B cell (primary cell): Measurements from ENCODE around the gene ABR.

Source experiments
- EZH2 ChIP-seq: IDR thresholded peaks from 2 replicates; pipeline ENCODE4 v1.6.1; 2012; ENCODE audit warnings: borderline replicate concordance, low read depth, mild to moderate bottlenecking, moderate library complexity, low read length; ENCODE audit not compliant: insufficient read depth, poor library complexity, severe bottlenecking
- TF ChIP-seq, protein P1 (sequence below): fragments of 200-600 bp; IDR thresholded peaks from one replicate; pipeline ENCODE4 v1.8.0; 2022; ENCODE audit warnings: antibody characterized with exemption, mild to moderate bottlenecking

DNA sequence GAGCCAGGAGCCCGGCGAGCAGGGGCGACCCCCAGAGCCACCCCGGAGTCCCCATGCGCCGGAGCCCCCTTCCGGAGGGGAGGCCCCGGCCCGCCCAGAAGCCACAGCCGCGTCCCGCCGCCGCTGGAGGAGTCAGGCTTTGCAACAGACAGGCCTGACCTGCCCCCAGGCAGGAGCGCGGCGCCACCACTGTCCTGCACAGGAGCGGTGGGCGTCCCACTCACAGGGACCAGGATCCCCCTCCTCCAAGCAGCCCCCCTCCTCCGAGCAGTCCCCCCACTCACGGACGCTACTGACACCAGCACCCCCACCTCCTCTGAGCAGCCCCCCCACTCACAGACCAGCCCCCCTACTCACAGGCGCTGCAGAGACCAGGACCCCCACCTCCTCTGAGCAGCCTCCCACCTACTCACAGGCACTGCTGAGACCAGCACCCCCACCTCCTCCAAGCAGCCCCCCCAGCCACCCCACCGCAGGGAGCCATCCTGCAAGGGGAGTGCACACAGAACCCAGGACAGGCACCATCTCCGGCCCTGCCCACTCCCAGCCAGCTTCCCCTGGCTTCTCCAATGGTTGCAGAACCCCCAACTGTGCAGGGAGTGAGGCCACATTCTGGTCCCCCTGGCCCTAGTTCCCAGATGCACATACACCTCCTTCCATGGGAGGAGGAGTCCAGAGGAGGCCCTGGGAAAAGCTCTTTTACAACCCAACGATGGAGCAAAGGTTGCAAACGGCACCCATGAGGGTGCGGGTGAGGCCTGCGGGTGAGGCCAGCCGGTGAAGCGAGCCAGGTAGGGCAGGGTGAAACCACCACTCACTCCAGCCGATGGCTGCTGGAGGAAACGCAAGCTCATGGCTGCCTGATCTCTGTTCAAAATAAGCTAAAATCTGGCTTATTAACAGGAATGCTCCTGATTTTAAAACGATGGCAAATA is 69.9 kb downstream of the ABR start:
- TF ChIP-seq, protein P1, sequence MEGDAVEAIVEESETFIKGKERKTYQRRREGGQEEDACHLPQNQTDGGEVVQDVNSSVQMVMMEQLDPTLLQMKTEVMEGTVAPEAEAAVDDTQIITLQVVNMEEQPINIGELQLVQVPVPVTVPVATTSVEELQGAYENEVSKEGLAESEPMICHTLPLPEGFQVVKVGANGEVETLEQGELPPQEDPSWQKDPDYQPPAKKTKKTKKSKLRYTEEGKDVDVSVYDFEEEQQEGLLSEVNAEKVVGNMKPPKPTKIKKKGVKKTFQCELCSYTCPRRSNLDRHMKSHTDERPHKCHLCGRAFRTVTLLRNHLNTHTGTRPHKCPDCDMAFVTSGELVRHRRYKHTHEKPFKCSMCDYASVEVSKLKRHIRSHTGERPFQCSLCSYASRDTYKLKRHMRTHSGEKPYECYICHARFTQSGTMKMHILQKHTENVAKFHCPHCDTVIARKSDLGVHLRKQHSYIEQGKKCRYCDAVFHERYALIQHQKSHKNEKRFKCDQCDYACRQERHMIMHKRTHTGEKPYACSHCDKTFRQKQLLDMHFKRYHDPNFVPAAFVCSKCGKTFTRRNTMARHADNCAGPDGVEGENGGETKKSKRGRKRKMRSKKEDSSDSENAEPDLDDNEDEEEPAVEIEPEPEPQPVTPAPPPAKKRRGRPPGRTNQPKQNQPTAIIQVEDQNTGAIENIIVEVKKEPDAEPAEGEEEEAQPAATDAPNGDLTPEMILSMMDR = no peak
- no peak for TF ChIP-seq EZH2
